Measurements from ENCODE around the gene WDR83. TPM values are rescaled to one million over a fixed set of nuclear protein-coding genes. Genes with fewer than 3 reads are reported as not detected.
"Not testable (repeated sequence)": the region's sequence is repeated elsewhere in the genome, so short reads cannot be mapped to it uniquely, and the experiment has no call there.

The WDR83 gene
- polyA plus RNA-seq, 4 donors, result 14.1 to 21.4 (median 15.0) TPM

- no peak for DNase-seq (ENCODE audit: low read depth in 4 of 4, low spot score in 3 of 4)
These were observed 11.1 kb upstream of the WDR83 start for GRCh38 chr19:12655546-12655945.

GRCh38 chr19:12656899-12657571 lies 9.6 kb upstream of the WDR83 start:
- DNase-seq (ENCODE audit: low read depth in 4 of 4, low spot score in 3 of 4), result no peak

GRCh38 chr19:12657966-12658365 lies 8.6 kb upstream of the WDR83 start:
- no peak for DNase-seq (ENCODE audit: low read depth in 4 of 4, low spot score in 3 of 4)

GRCh38 chr19:12660980-12661379 lies 5.6 kb upstream of the WDR83 start:
- DNase-seq (ENCODE audit: low read depth in 4 of 4, low spot score in 3 of 4), result no peak

- DNase-seq (ENCODE audit: low read depth in 4 of 4, low spot score in 3 of 4), result no peak
These were observed 2.0 kb upstream of the WDR83 start for GRCh38 chr19:12664406-12665280.

- no peak for DNase-seq (ENCODE audit: low read depth in 4 of 4, low spot score in 3 of 4)
These were observed 1.4 kb upstream of the WDR83 start for GRCh38 chr19:12665281-12665573.

GRCh38 chr19:12665671-12666264 lies 839 bp upstream of the WDR83 start:
- DNase-seq (ENCODE audit: low read depth in 4 of 4, low spot score in 3 of 4), result no peak

- no peak for DNase-seq (ENCODE audit: low read depth in 4 of 4, low spot score in 3 of 4)
These were observed 1.2 kb downstream of the WDR83 start for GRCh38 chr19:12667731-12668302.

GRCh38 chr19:12668346-12668745 lies 1.7 kb downstream of the WDR83 start:
- DNase-seq (ENCODE audit: low read depth in 4 of 4, low spot score in 3 of 4), result no peak

GRCh38 chr19:12668932-12669269 lies 2.3 kb downstream of the WDR83 start:
- no peak for DNase-seq (ENCODE audit: low read depth in 4 of 4, low spot score in 3 of 4)

- peak; percentile 74 to 76 (median 75) for DNase-seq (ENCODE audit: low read depth in 4 of 4, low spot score in 3 of 4)
These were observed 2.9 kb downstream of the WDR83 start for GRCh38 chr19:12669270-12670158.

- DNase-seq (ENCODE audit: low read depth in 4 of 4, low spot score in 3 of 4), result no peak
These were observed 3.7 kb downstream of the WDR83 start for GRCh38 chr19:12670159-12670928.

- DNase-seq (ENCODE audit: low read depth in 4 of 4, low spot score in 3 of 4), result no peak
These were observed 6.1 kb downstream of the WDR83 start for GRCh38 chr19:12672744-12673143.

GRCh38 chr19:12675399-12675798 lies 8.8 kb downstream of the WDR83 start:
- no peak for DNase-seq (ENCODE audit: low read depth in 4 of 4, low spot score in 3 of 4)

GRCh38 chr19:12675940-12676339 lies 9.3 kb downstream of the WDR83 start:
- DNase-seq (ENCODE audit: low read depth in 4 of 4, low spot score in 3 of 4), result no peak

- DNase-seq (ENCODE audit: low read depth in 4 of 4, low spot score in 3 of 4), result peak; percentile 55 to 63 (median 58)
These were observed 9.8 kb downstream of the WDR83 start for GRCh38 chr19:12676384-12676792.

GRCh38 chr19:12676928-12677327 lies 10.3 kb downstream of the WDR83 start:
- no peak for DNase-seq (ENCODE audit: low read depth in 4 of 4, low spot score in 3 of 4)

- not testable (repeated sequence) for DNase-seq (ENCODE audit: low read depth in 4 of 4, low spot score in 3 of 4)
These were observed 11.4 kb downstream of the WDR83 start for GRCh38 chr19:12678039-12678438.

GRCh38 chr19:12680034-12680433 lies 13.4 kb downstream of the WDR83 start:
- DNase-seq (ENCODE audit: low read depth in 4 of 4, low spot score in 3 of 4), result no peak
